H9 (cell line): ENCODE data around the gene ALDH1B1. TPM values are rescaled to one million over a fixed set of nuclear protein-coding genes. Genes with fewer than 3 reads are reported as not detected.
A peak's percentile ranks its signal among the peaks of the same experiment; 100 is the strongest.

Experiments
- DNase-seq: peaks from one replicate; pipeline ENCODE4 v3.0.0-alpha.2; 2017
- H2AFZ ChIP-seq: one replicate; pipeline ENCODE4 v1.6.1; 2013; ENCODE audit warnings: mild to moderate bottlenecking, low read length, control low read depth, moderate library complexity
- H2AK5ac ChIP-seq: 2 replicates; pipeline ENCODE4 v1.6.1; 2013; ENCODE audit warnings: low read length, control low read depth, mixed read lengths; ENCODE audit not compliant: insufficient read length
- H2BK120ac ChIP-seq: one replicate; pipeline ENCODE4 v1.6.1; 2013; ENCODE audit warnings: low read depth, mild to moderate bottlenecking, low read length, control low read depth, inconsistent platforms; ENCODE audit not compliant: poor library complexity, severe bottlenecking
- H2BK12ac ChIP-seq: 2 replicates; pipeline ENCODE4 v1.6.1; 2013; ENCODE audit warnings: low read length, control low read depth, mixed read lengths, low read depth; ENCODE audit not compliant: insufficient read length
- H2BK15ac ChIP-seq: 2 replicates; pipeline ENCODE4 v1.6.1; 2013; ENCODE audit warnings: low read depth, low read length, control low read depth
- H2BK20ac ChIP-seq: one replicate; pipeline ENCODE4 v1.6.1; 2013; ENCODE audit warnings: low read depth, mild to moderate bottlenecking, low read length, control low read depth, inconsistent platforms; ENCODE audit not compliant: poor library complexity, severe bottlenecking
- H2BK5ac ChIP-seq: 2 replicates; pipeline ENCODE4 v1.6.1; 2013; ENCODE audit warnings: low read length, control low read depth, mixed read lengths; ENCODE audit not compliant: insufficient read length
- H3K14ac ChIP-seq: 2 replicates; pipeline ENCODE4 v1.6.1; 2013; ENCODE audit warnings: low read length, control low read depth; ENCODE audit not compliant: insufficient read depth
- H3K18ac ChIP-seq: 2 replicates; pipeline ENCODE4 v1.6.1; 2013; ENCODE audit warnings: low read depth, mild to moderate bottlenecking, mixed read lengths, low read length, control low read depth; ENCODE audit not compliant: insufficient read length
- H3K23ac ChIP-seq: 2 replicates; pipeline ENCODE4 v1.6.1; 2013; ENCODE audit warnings: low read length, control low read depth, mixed read lengths, low read depth; ENCODE audit not compliant: insufficient read length
- H3K23me2 ChIP-seq: 2 replicates; pipeline ENCODE4 v1.6.1; 2013; ENCODE audit warnings: low read depth, mild to moderate bottlenecking, mixed read lengths, low read length, control low read depth; ENCODE audit not compliant: insufficient read length, poor library complexity, severe bottlenecking
- H3K27ac ChIP-seq: 2 replicates; pipeline ENCODE4 v1.5.1; 2013; ENCODE audit warnings: low read length, control low read depth, mixed read lengths, low read depth; ENCODE audit not compliant: insufficient read length
- H3K27me3 ChIP-seq: 2 replicates; pipeline ENCODE4 v1.6.1; 2013; ENCODE audit warnings: low read length, control low read depth, inconsistent platforms; ENCODE audit not compliant: insufficient read depth
- H3K4ac ChIP-seq: 2 replicates; pipeline ENCODE4 v1.6.1; 2013; ENCODE audit warnings: low read depth, mild to moderate bottlenecking, control low read depth, inconsistent platforms, low read length, moderate library complexity
- H3K4me1 ChIP-seq: 2 replicates; pipeline ENCODE4 v1.6.1; 2013; ENCODE audit warnings: low read length, control low read depth, inconsistent platforms; ENCODE audit not compliant: insufficient read depth
- H3K4me2 ChIP-seq: 2 replicates; pipeline ENCODE4 v1.6.1; 2013; ENCODE audit warnings: low read length, control low read depth, mixed read lengths; ENCODE audit not compliant: insufficient read length, insufficient read depth
- H3K56ac ChIP-seq: 2 replicates; pipeline ENCODE4 v1.6.1; 2013; ENCODE audit warnings: low read depth, mild to moderate bottlenecking, mixed read lengths, low read length, control low read depth; ENCODE audit not compliant: insufficient read length
- H3K79me1 ChIP-seq: 2 replicates; pipeline ENCODE4 v1.6.1; 2013; ENCODE audit warnings: low read depth, mild to moderate bottlenecking, moderate library complexity, low read length, control low read depth, inconsistent platforms; ENCODE audit not compliant: insufficient read depth, poor library complexity, severe bottlenecking
- H3K79me2 ChIP-seq: 2 replicates; pipeline ENCODE4 v1.6.1; 2013; ENCODE audit warnings: low read length, control low read depth, inconsistent platforms; ENCODE audit not compliant: insufficient read depth
- H3K9ac ChIP-seq: 2 replicates; pipeline ENCODE4 v1.6.1; 2013; ENCODE audit warnings: low read length, control low read depth, mixed read lengths; ENCODE audit not compliant: insufficient read length; ENCODE audit errors: extremely low read depth
- H3K9me3 ChIP-seq: one replicate; pipeline ENCODE4 v1.6.1; 2013; ENCODE audit warnings: low read depth, low read length, inconsistent platforms; ENCODE audit not compliant: control insufficient read depth
- H3T11ph ChIP-seq: one replicate; pipeline ENCODE4 v1.6.1; 2013; ENCODE audit warnings: mild to moderate bottlenecking, low read length, control low read depth, inconsistent platforms
- H4K20me1 ChIP-seq: one replicate; pipeline ENCODE4 v1.6.1; 2013; ENCODE audit not compliant: control insufficient read depth, insufficient read length, insufficient read depth
- H4K5ac ChIP-seq: 2 replicates; pipeline ENCODE4 v1.6.1; 2013; ENCODE audit warnings: low read depth, mild to moderate bottlenecking, mixed read lengths, low read length, control low read depth; ENCODE audit not compliant: insufficient read length
- H4K8ac ChIP-seq: replicated peaks from 2 replicates; pipeline ENCODE4 v1.6.1; 2013; ENCODE audit warnings: low read length, control low read depth, mixed read lengths, low read depth; ENCODE audit not compliant: insufficient read length
- H4K91ac ChIP-seq: 2 replicates; pipeline ENCODE4 v1.6.1; 2013; ENCODE audit warnings: low read depth, mild to moderate bottlenecking, moderate library complexity, mixed read lengths, low read length, control low read depth; ENCODE audit not compliant: insufficient read length
- H3K27ac Mint-ChIP-seq, 3 experiments: 2 replicates in 2 of 3; 3 replicates in 1 of 3; pipeline ENCODE4 v1.8.0; 2020 to 2021; ENCODE audit warnings: mixed read lengths in 3 of 3, mild to moderate bottlenecking in 1 of 3, moderate library complexity in 1 of 3
- H3K27me3 Mint-ChIP-seq: 2 replicates; pipeline ENCODE4 v1.8.0; 2021; ENCODE audit warnings: low read depth, mild to moderate bottlenecking, moderate library complexity, mixed read lengths
- H3K36me3 Mint-ChIP-seq, 3 experiments: 2 replicates in 2 of 3; 3 replicates in 1 of 3; pipeline ENCODE4 v1.8.0; 2020 to 2021; ENCODE audit warnings: low read depth in 3 of 3, mixed read lengths in 3 of 3; ENCODE audit not compliant: insufficient read depth in 1 of 3
- H3K4me1 Mint-ChIP-seq, 2 experiments: 2 replicates each; pipeline ENCODE4 v1.8.0; 2020; ENCODE audit warnings: mixed read lengths in 2 of 2
- H3K4me3 Mint-ChIP-seq, 2 experiments: 2 replicates in 1 of 2; 3 replicates in 1 of 2; pipeline ENCODE4 v1.8.0; 2020 to 2021; ENCODE audit warnings: mild to moderate bottlenecking in 2 of 2, mixed read lengths in 2 of 2, moderate library complexity in 1 of 2
- H3K9me3 Mint-ChIP-seq, 2 experiments: 2 replicates in 1 of 2; 3 replicates in 1 of 2; pipeline ENCODE4 v1.8.0; 2020; ENCODE audit warnings: mild to moderate bottlenecking in 2 of 2, mixed read lengths in 2 of 2, moderate library complexity in 1 of 2
- CTCF ChIP-seq: fragments of 200-600 bp; sonication (generic); conservative IDR thresholded peaks from 3 replicates; pipeline ENCODE4 v1.8.0; 2021; ENCODE audit warnings: antibody characterized with exemption, mild to moderate bottlenecking
- WGBS: extraction: QIAGEN DNeasy Blood & Tissue Kit; methylation state at CpG from one replicate; pipeline ENCODE4 v1.1.7; 2013; ENCODE audit warnings: missing lambda C conversion rate, low lambda C conversion rate, mixed read lengths; ENCODE audit not compliant: insufficient read length; ENCODE audit errors: extremely low coverage; 5-methylcytosine and 5-hydroxymethylcytosine counted together
- total RNA-seq: library from RNA; stranded (reverse); gene quantifications from 2 replicates; pipeline ENCODE4 v1.2.1, GENCODE V29; 2021

ALDH1B1 gene
- total RNA-seq, 1 experiment from 2014 or later: 49.6 TPM

- H3K27me3 ChIP-seq: no peaks in the 10 kb centered on the region
- no peak overlapping the region for H3K23ac ChIP-seq
- H3K56ac ChIP-seq: no peak overlapping the region
- no peak overlapping the region for H2BK20ac ChIP-seq
- no peak overlapping the region for H4K5ac ChIP-seq
- H4K8ac ChIP-seq: no peak overlapping the region
- H2AFZ ChIP-seq: no peak overlapping the region
- H3K79me2 ChIP-seq: peaks cover 13% of the 10 kb centered on the region; the same call in 1 of the 2 replicates
- H3K27ac ChIP-seq: no peak overlapping the region
- no peak overlapping the region for H3K4me2 ChIP-seq
- H3K14ac ChIP-seq: no peak overlapping the region
- H2BK15ac ChIP-seq: no peak overlapping the region
- no peak overlapping the region for H3K4ac ChIP-seq
- H3K18ac ChIP-seq: no peak overlapping the region
- no peaks in the 10 kb centered on the region for H3K79me1 ChIP-seq
- Mint-ChIP-seq H3K27ac (no peak overlapping the region), H3K4me3 (peak overlapping the region in 1 of 2 experiments; percentile 53; a peak in 1 of 5 replicates), H3K9me3 (no peaks in the 10 kb centered on the region), H3K36me3 (peaks cover 40 to 52% (median 48%) of the 10 kb centered on the region in 3 experiments; a peak in 6 of 7 replicates), H3K27me3 (peaks cover 8% of the 10 kb centered on the region), H3K4me1 (peaks cover 26 to 33% of the 10 kb centered on the region in 2 experiments)
- H4K20me1 ChIP-seq: no peaks in the 10 kb centered on the region
- DNase-seq: no peak
- H2BK5ac ChIP-seq: no peak overlapping the region
- WGBS: no CpG with 5 or more reads among the region's 30 CpGs
- no peak overlapping the region for H4K91ac ChIP-seq
- H2BK120ac ChIP-seq: no peak overlapping the region
- peaks cover 3% of the 10 kb centered on the region; the same call in 1 of the 2 replicates for H3K4me1 ChIP-seq
- H3K23me2 ChIP-seq: peaks cover 10% of the 10 kb centered on the region
- H3K9me3 ChIP-seq: no peaks in the 10 kb centered on the region
- H2AK5ac ChIP-seq: no peak overlapping the region
- H3K9ac ChIP-seq: no peak overlapping the region
- no peak overlapping the region for H3T11ph ChIP-seq
- TF ChIP-seq CTCF: no peak
- no peak overlapping the region for H2BK12ac ChIP-seq
These were observed 3.3 kb downstream of the ALDH1B1 start for GRCh38 chr9:38395653-38396370.
